Activated CD8-positive, alpha-beta T cell treated with anti-CD3 and anti-CD28 coated beads for 36 hours (primary cell): ENCODE data around the gene PDS5A. TPM values are rescaled to one million over a fixed set of nuclear protein-coding genes. Genes with fewer than 3 reads are reported as not detected.
"Not testable (repeated sequence)": the region's sequence is repeated elsewhere in the genome, so short reads cannot be mapped to it uniquely, and the experiment has no call there.

ENCODE experiments used
- ATAC-seq: fragments of 200-7000 bp; cut with Tn5 transposase; one replicate; pipeline ENCODE4 v1.10.0; 2021; ENCODE audit warnings: mild to moderate bottlenecking, moderate library complexity
- CTCF ChIA-PET: fragments of 350-600 bp; sonication (Branson Sonifier 250); formaldehyde crosslinking; loops from one replicate; lab custom pipeline; 2021; ENCODE audit warnings: antibody characterized with exemption; lab: Charles Lee
- POLR2A ChIA-PET: fragments of 350-600 bp; sonication (Branson Sonifier 250); formaldehyde crosslinking; loops from one replicate; lab custom pipeline; 2021; ENCODE audit warnings: antibody characterized with exemption; lab: Charles Lee
- DNase-seq: peaks from one replicate; pipeline ENCODE4 v3.0.0-alpha.2; 2020
- H3K27ac Mint-ChIP-seq: one replicate; pipeline ENCODE4 v1.8.0; 2021; ENCODE audit warnings: mild to moderate bottlenecking, mixed read lengths
- H3K27me3 Mint-ChIP-seq: one replicate; pipeline ENCODE4 v1.8.0; 2021; ENCODE audit warnings: mixed read lengths
- H3K36me3 Mint-ChIP-seq: one replicate; pipeline ENCODE4 v1.8.0; 2021; ENCODE audit warnings: low read depth, mixed read lengths
- H3K4me1 Mint-ChIP-seq: one replicate; pipeline ENCODE4 v1.8.0; 2021; ENCODE audit warnings: low read depth, mixed read lengths
- H3K4me3 Mint-ChIP-seq: one replicate; pipeline ENCODE4 v1.8.0; 2021; ENCODE audit warnings: mild to moderate bottlenecking, moderate library complexity, mixed read lengths
- H3K9me3 Mint-ChIP-seq: one replicate; pipeline ENCODE4 v1.8.0; 2021; ENCODE audit warnings: mixed read lengths
- CTCF ChIP-seq: fragments of 200-600 bp; IDR thresholded peaks from one replicate; pipeline ENCODE4 v1.8.0; 2022; ENCODE audit warnings: antibody characterized with exemption, mild to moderate bottlenecking
- intact Hi-C: fragments of 100-400 bp; cut with micrococcal nuclease; formaldehyde crosslinking; loops from one replicate; pipeline ENCODE4 v1.10.0; 2022
- total RNA-seq, 2 experiments: library from RNA; stranded (reverse); gene quantifications; one replicate each; pipeline ENCODE4 v1.2.3, GENCODE V29; 2021

Gene PDS5A
- total RNA-seq, 2 experiments from 2014 or later: 105 to 106 TPM

GRCh38 chr4:39808231-39808749 is 169.4 kb downstream of the PDS5A start:
- no peak overlapping the region for H3K4me3 Mint-ChIP-seq
- ChIA-PET POLR2A (no interaction called here), CTCF (interaction anchor here (1.8 kb wide), 1 partner anchor 13 kb away, joined by 4 read pairs; no protein-coding TSS in a partner anchor)
- intact Hi-C loops: no loop called here
- H3K9me3 Mint-ChIP-seq: peaks cover 3% of the 10 kb centered on the region
- H3K36me3 Mint-ChIP-seq: peaks cover 3% of the 10 kb centered on the region
- no peak overlapping the region for H3K27ac Mint-ChIP-seq
- H3K4me1 Mint-ChIP-seq: peaks cover 3% of the 10 kb centered on the region
- no peak for ATAC-seq
- no peak for DNase-seq
- TF ChIP-seq CTCF: no peak
- no peaks in the 10 kb centered on the region for H3K27me3 Mint-ChIP-seq

DNA sequence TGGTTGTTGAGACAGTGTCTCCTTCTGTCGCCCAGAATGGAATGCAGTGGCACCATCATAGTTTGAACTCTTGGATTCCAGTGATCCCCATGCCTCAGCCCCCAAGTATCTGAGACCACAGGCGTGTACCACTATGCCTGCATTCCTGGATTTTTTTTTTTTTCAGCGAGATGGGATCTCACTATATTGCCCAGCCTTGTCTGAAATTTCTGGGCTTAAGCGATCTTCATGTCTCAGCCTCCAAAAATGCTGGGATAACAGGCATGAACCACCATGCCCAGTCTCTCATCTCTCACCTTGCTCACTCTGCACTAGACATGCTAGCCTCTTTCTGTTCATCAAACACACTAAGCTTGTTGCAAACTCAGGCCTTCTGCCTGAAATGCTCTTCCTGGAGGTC is 175.7 kb downstream of the PDS5A start:
- Mint-ChIP-seq H3K27ac (no peak overlapping the region), H3K36me3 (no peaks in the 10 kb centered on the region), H3K4me3 (no peak overlapping the region), H3K27me3 (no peaks in the 10 kb centered on the region), H3K4me1 (no peaks in the 10 kb centered on the region), H3K9me3 (no peaks in the 10 kb centered on the region)
- ChIA-PET POLR2A (interaction anchor here (0.9 kb wide), 1 partner anchor 39 kb away, joined by 3 read pairs; no protein-coding TSS in a partner anchor), CTCF (no interaction called here)
- DNase-seq (no peak), ATAC-seq (no peak)
- TF ChIP-seq CTCF: no peak
- intact Hi-C loops: no loop called here

- intact Hi-C loops, H3K27ac Mint-ChIP-seq, H3K27me3 Mint-ChIP-seq, ATAC-seq, H3K4me3 Mint-ChIP-seq, H3K4me1 Mint-ChIP-seq, H3K36me3 Mint-ChIP-seq, CTCF ChIA-PET, POLR2A ChIA-PET, DNase-seq, H3K9me3 Mint-ChIP-seq: not testable (repeated sequence)
These were observed 184.7 kb downstream of the PDS5A start for GRCh38 chr4:39792976-39793375.

DNA sequence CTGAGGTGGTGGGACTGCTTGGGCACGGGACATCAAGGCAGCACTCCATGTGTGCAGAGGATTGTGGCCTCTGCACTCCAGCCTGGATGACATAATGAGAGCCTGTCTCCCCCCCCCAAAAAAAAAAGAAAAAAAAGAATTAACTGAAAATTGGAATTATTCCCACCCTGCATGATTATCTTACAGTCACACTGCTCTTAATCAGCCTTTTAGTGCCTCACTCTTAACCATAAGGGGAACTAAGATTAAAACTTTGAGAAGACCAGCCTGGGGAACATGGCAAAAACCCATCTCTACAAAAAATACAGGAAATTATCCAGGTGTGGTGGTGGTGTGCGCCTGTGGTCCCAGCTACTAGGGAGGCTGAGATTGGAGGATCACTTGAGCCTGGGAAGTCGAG is 185.2 kb downstream of the PDS5A start:
- ATAC-seq: no peak
- Mint-ChIP-seq H3K27ac (no peak overlapping the region), H3K9me3 (no peaks in the 10 kb centered on the region), H3K4me1 (no peaks in the 10 kb centered on the region), H3K27me3 (no peaks in the 10 kb centered on the region), H3K36me3 (no peaks in the 10 kb centered on the region), H3K4me3 (no peak overlapping the region)
- no peak for DNase-seq
- ChIA-PET POLR2A (no interaction called here), CTCF (no interaction called here)
- TF ChIP-seq CTCF: no peak
- intact Hi-C loops: no loop called here

- intact Hi-C loops: no loop called here
- H3K27me3 Mint-ChIP-seq: no peaks in the 10 kb centered on the region
- no peak for TF ChIP-seq CTCF
- no peaks in the 10 kb centered on the region for H3K4me1 Mint-ChIP-seq
- no peaks in the 10 kb centered on the region for H3K9me3 Mint-ChIP-seq
- H3K4me3 Mint-ChIP-seq: no peak overlapping the region
- CTCF ChIA-PET: no interaction called here
- H3K27ac Mint-ChIP-seq: no peak overlapping the region
- POLR2A ChIA-PET: no interaction called here
- H3K36me3 Mint-ChIP-seq: no peaks in the 10 kb centered on the region
- ATAC-seq: no peak
- no peak for DNase-seq
These were observed 185.6 kb downstream of the PDS5A start for GRCh38 chr4:39792128-39792527.
